ENCODE measurements around the gene VPS37C.

Gene VPS37C

GRCh38 chr11:61131586-61131985, 29.6 kb downstream of the VPS37C start:
- DNase-seq: no peak

- DNase-seq: no peak
These were observed 30.0 kb downstream of the VPS37C start for GRCh38 chr11:61131186-61131585.

- no peak for DNase-seq
These were observed 31.3 kb downstream of the VPS37C start for GRCh38 chr11:61129639-61130523.

GRCh38 chr11:61128947-61129638, 32.1 kb downstream of the VPS37C start:
- no peak for DNase-seq

- DNase-seq: no peak
These were observed 33.2 kb downstream of the VPS37C start for GRCh38 chr11:61127991-61128390.

GRCh38 chr11:61126256-61126655, 35.0 kb downstream of the VPS37C start:
- no peak for DNase-seq

GRCh38 chr11:61125310-61125684, 35.9 kb downstream of the VPS37C start:
- no peak for DNase-seq

- no peak for DNase-seq
These were observed 36.5 kb downstream of the VPS37C start for GRCh38 chr11:61124574-61125309.

- DNase-seq: no peak
These were observed 37.3 kb downstream of the VPS37C start for GRCh38 chr11:61123775-61124571.

GRCh38 chr11:61122761-61123160, 38.5 kb downstream of the VPS37C start:
- DNase-seq: no peak

- DNase-seq: no peak
These were observed 39.3 kb downstream of the VPS37C start for GRCh38 chr11:61121917-61122316.

GRCh38 chr11:61121192-61121831, 39.9 kb downstream of the VPS37C start:
- no peak for DNase-seq

- no peak for DNase-seq
These were observed 40.5 kb downstream of the VPS37C start for GRCh38 chr11:61120706-61121191.

GRCh38 chr11:61120099-61120705, 41.0 kb downstream of the VPS37C start:
- DNase-seq: no peak

GRCh38 chr11:61119571-61119970, 41.7 kb downstream of the VPS37C start:
- DNase-seq: no peak

- no peak for DNase-seq
These were observed 42.2 kb downstream of the VPS37C start for GRCh38 chr11:61119055-61119454.

GRCh38 chr11:61118406-61118805, 42.8 kb downstream of the VPS37C start:
- no peak for DNase-seq

GRCh38 chr11:61118004-61118403, 43.2 kb downstream of the VPS37C start:
- no peak for DNase-seq

- DNase-seq: no peak
These were observed 44.1 kb downstream of the VPS37C start for GRCh38 chr11:61117168-61117520.

- no peak for DNase-seq
These were observed 44.6 kb downstream of the VPS37C start for GRCh38 chr11:61116426-61117167.
